GM12875 (cell line): ENCODE data around the gene TBC1D7.

Experiments
- H3K4me3 ChIP-seq: one replicate; pipeline ENCODE4 v1.5.1; 2011; ENCODE audit warnings: low read depth, low read length, control low read depth
- TF ChIP-seq, protein P1 (sequence below): IDR thresholded peaks from 2 replicates; pipeline ENCODE4 v1.5.1; 2011; ENCODE audit warnings: low read depth, mild to moderate bottlenecking, control low read depth, inconsistent platforms, low read length, moderate library complexity, borderline replicate concordance; ENCODE audit not compliant: insufficient read depth

Gene TBC1D7

DNA sequence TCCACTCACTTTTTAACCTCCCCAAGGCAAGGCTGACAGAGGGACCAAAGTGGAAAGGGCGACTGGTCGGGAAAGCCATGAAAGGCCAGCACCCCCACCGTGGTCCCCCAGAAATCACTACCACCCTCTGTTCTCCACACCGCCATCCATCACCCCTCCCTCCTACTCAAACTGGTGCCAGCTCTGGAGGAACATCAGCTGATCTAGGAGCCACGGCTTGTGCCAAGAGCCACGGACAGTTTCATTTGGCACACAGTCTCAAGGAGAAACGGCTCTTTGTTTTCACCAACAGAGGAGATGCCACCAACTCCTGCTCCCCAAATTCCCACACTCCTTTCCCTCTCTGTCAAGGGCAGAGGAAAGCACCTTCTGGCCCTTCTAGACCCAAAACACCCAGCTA lies 26.0 kb downstream of the TBC1D7 start:
- no peak overlapping the region for H3K4me3 ChIP-seq
- TF ChIP-seq, protein P1, sequence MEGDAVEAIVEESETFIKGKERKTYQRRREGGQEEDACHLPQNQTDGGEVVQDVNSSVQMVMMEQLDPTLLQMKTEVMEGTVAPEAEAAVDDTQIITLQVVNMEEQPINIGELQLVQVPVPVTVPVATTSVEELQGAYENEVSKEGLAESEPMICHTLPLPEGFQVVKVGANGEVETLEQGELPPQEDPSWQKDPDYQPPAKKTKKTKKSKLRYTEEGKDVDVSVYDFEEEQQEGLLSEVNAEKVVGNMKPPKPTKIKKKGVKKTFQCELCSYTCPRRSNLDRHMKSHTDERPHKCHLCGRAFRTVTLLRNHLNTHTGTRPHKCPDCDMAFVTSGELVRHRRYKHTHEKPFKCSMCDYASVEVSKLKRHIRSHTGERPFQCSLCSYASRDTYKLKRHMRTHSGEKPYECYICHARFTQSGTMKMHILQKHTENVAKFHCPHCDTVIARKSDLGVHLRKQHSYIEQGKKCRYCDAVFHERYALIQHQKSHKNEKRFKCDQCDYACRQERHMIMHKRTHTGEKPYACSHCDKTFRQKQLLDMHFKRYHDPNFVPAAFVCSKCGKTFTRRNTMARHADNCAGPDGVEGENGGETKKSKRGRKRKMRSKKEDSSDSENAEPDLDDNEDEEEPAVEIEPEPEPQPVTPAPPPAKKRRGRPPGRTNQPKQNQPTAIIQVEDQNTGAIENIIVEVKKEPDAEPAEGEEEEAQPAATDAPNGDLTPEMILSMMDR: no peak

DNA sequence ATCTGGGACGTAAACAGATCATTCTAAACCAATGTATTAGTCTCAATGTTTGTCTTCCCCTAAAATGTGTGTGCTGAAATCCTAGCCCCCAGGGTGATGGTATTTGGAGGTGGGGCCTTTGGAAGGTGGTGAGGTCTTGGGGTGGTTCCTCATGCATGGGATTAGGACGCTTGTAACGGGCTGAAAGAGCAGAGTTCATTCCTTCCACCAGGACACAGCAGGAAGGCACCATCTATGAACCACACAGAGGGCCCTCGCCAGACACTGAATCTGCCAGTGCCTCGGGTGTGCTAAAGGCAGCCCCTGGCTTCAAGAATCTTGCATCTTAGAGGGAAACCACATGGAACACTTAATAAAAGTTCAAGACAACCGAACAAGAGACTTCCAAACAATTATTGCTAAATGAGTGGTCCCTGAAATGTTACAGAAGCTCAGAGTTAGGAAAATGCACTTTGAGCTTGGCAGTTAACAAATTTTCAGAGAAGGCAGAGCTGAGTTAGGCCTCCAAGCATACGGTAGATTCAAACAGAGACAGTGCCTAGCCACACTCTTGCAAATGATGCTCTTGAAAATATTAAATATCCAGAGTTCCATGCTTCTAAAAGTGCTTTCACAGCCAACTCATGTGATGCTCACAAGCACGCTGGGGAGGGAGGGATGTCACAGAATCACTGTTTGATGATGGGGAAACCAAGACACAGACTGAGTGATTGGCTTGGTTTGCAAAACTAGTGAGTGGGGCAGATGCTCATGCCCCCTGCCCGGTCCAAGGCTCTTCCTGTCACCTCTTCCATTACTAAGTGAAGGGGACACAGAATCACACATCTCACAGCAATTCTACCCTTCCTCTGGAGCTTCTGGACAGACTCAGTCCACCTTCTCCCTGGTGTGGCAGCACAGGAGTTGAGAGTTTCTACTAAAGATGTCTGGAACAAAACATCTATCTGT lies 27.4 kb downstream of the TBC1D7 start:
- no peak overlapping the region for H3K4me3 ChIP-seq
- TF ChIP-seq, protein P1: no peak

DNA sequence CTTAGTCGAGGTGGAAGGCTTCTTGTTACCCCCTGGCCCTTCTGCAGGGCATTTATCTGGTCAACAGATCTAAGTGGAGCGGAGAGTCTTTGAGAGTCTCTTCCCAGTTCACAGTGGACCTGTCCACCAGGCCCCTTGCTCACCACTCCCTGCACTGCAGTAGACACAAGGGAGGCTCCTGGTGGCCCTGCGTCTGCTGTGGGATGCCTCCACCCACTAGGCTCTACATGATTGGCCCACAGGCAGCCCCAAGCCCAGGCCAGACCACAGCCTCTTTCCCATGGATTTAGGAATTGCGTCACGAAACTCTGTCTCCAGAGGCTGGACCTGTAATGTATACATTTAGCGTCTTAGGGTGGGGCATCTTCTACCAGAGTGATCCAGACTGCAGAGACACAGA lies 28.4 kb downstream of the TBC1D7 start:
- no peak overlapping the region for H3K4me3 ChIP-seq
- TF ChIP-seq, protein P1: no peak

DNA sequence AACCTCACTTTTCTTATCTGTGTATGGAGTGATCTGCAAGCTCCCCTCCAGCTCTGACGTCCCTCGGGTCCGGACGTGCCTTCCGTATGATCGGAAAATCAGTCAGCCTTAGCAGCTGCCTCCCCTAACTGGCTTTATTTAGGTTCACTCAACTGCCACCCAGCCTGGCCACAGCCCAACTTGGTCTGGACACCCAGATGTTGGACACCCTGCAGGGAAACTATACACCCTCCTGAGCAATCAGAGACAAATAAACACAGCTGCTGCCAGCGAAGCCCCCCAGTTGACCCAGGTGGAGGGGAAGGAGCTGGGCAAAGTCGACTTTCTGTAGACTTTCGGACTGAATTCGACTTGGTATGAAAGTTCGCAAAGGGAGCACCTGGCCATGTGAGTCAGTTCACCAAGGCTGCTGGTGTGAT lies 28.9 kb downstream of the TBC1D7 start:
- H3K4me3 ChIP-seq: no peak overlapping the region
- TF ChIP-seq, protein P1: no peak

GRCh38 chr6:13298446-13298845 lies 29.9 kb downstream of the TBC1D7 start:
- TF ChIP-seq, protein P1: no peak
- H3K4me3 ChIP-seq: no peak overlapping the region

GRCh38 chr6:13297391-13297790 lies 30.9 kb downstream of the TBC1D7 start:
- H3K4me3 ChIP-seq: no peak overlapping the region
- TF ChIP-seq, protein P1: no peak

DNA sequence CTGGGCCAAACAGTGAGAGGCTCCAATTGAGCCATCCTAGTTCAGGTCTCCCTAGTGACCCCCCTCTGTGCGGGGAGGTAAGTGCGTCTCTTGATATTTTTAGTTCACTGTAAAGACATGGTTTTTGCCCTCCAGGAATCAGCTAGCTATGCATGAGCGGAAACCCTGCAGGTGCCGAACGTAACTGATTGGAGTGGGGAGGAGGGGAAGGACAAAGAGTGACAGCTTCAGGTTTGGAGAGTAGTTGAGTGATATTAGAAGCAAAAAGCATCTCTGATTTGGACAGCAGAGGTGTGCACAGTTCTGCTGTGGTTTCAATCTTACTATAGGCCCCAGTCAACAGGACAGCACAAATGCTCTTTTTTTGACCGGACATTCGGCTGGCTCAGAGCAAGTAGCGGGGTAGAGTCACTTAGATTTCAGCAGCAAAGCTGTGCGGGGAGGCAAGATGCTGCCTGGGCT lies 31.8 kb downstream of the TBC1D7 start:
- TF ChIP-seq, protein P1: no peak
- H3K4me3 ChIP-seq: no peak overlapping the region
